ENCODE results near the gene FBXL4. TPM values are rescaled to one million over a fixed set of nuclear protein-coding genes. Genes with fewer than 3 reads are reported as not detected.

The FBXL4 gene
- total RNA-seq, 1 donor from 2014 or later, result 13.1 TPM

DNA sequence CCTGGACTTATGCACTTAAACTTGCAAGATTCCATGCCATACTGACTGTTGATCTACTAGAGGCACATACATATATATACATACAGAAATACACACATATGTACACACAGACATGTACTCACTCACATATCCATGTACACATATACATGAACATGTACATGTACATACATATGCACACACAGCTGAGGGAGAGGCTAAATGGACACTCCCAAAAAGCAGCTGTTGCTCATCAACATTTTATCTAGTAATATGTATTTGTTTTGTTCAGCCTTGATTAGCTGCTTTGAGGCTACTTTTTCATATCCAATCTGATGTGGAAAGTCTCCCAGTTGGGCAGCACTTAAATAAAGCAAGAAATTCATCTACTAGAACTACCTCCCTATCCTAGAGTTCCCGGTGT lies 33.7 kb upstream of the FBXL4 start:
- H3K4me3 ChIP-seq (ENCODE audit: low read depth, low read length), result no peak overlapping the region
- TF ChIP-seq, protein P1, sequence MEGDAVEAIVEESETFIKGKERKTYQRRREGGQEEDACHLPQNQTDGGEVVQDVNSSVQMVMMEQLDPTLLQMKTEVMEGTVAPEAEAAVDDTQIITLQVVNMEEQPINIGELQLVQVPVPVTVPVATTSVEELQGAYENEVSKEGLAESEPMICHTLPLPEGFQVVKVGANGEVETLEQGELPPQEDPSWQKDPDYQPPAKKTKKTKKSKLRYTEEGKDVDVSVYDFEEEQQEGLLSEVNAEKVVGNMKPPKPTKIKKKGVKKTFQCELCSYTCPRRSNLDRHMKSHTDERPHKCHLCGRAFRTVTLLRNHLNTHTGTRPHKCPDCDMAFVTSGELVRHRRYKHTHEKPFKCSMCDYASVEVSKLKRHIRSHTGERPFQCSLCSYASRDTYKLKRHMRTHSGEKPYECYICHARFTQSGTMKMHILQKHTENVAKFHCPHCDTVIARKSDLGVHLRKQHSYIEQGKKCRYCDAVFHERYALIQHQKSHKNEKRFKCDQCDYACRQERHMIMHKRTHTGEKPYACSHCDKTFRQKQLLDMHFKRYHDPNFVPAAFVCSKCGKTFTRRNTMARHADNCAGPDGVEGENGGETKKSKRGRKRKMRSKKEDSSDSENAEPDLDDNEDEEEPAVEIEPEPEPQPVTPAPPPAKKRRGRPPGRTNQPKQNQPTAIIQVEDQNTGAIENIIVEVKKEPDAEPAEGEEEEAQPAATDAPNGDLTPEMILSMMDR (conservative IDR thresholded peaks at IDR 0.05; ENCODE audit: low read depth, low read length), result no peak
- no peak for DNase-seq (ENCODE audit: low read depth)

DNA sequence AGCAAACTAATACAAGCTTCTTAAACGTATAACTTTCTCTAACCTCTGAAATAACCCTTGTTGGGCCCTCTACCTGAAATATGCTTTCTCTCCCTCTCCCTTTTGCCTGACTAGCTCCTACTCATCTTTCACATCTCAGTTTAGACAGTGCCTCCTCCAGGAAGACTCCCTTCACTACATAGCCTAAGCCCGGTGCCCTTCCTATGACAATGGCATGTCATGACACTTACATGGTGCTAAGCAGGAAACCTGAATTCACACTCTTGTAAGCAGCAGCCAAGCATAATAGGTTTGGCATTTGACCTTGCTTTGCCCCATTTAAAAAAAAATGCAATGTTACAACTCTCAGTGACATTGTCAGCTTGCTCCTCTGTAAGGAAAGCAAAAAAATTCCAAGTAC lies 33.1 kb upstream of the FBXL4 start:
- DNase-seq (ENCODE audit: low read depth), result no peak
- H3K4me3 ChIP-seq (ENCODE audit: low read depth, low read length), result no peak overlapping the region
- TF ChIP-seq, protein P1 (conservative IDR thresholded peaks at IDR 0.05; ENCODE audit: low read depth, low read length), result peak; percentile 38

DNA sequence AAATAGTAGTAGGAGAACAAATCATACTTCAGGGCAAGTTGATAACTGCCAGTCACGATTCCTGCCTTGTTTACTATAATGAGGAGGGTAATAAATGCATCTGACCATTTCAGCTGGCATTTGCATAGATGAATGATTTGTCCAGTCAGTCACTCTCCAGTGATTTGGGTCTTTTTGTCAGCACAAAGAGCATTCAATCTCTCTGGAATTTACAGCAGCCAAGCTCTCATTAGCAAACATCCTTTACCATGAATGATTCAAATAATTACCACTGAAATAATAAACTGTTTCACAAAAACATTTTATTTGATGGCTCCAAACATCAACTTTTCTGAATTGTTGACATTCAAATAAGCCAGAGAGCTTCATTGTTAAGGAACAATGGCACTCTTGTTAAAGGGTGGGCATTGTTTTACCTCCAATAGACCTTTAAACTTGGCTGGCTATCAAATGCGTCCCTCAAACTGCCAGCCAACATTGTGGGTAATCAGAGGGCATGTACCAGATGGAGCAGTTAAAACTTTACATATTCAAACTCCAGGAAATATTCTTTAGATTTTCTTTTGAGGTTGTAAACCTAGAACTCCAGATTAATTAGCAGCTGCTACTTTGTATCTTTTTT lies 30.0 kb upstream of the FBXL4 start:
- TF ChIP-seq, protein P1 (conservative IDR thresholded peaks at IDR 0.05; ENCODE audit: low read depth, low read length), result no peak
- no peak overlapping the region for H3K4me3 ChIP-seq (ENCODE audit: low read depth, low read length)
- DNase-seq (ENCODE audit: low read depth), result peak; percentile 41

DNA sequence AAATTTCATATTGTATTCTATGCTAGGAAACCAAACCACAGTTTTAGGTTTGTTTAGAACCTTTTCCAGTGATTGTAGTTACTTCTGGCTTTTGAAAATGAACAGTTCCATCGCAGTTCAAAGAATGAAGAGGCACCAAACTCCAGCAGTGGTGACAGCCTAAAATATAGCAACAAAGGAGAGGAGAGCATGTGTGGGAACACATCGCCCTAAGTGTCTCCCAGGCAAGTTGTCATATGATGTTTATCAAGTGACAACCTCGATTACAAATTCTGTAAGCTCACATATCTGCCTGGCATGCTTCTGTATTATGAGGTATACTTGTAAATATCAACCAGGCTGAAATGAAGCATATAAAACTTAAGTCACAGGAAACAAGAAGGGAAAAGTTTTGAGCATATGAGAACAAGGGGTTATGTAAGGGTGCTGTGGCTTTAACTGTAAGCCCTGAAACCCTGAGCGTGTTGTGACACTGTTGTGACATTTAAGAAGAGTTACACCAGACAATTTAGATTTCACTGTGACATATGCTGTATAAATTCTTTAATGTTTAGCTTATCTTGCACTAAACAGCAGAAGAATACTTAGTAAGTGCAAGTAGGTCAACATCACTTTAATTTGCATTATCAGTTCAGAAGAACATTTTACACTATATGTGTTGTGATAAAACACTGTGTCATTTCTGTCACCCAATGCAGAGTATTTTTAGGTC lies 29.1 kb upstream of the FBXL4 start:
- no peak for DNase-seq (ENCODE audit: low read depth)
- TF ChIP-seq, protein P1 (conservative IDR thresholded peaks at IDR 0.05; ENCODE audit: low read depth, low read length), result no peak
- no peak overlapping the region for H3K4me3 ChIP-seq (ENCODE audit: low read depth, low read length)

DNA sequence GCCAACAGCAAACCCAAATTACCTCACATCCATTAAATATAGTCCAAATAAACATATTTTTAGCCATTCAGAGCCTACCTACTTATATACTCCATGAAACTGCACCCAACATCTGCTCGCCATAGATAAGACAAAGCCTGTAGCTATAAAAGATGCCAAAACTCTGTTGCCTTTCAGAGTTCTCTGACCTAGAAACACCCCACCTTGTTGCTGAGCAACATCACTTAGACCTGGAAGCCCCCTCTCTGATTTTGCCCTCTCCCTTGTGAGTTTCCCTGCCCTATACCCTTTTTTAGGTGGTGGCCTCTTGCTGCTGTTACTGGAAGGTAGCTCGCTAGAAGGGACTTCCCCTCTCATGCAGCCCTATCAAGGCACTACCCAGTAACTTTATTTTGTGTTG lies 27.7 kb upstream of the FBXL4 start:
- no peak overlapping the region for H3K4me3 ChIP-seq (ENCODE audit: low read depth, low read length)
- no peak for DNase-seq (ENCODE audit: low read depth)
- TF ChIP-seq, protein P1 (conservative IDR thresholded peaks at IDR 0.05; ENCODE audit: low read depth, low read length), result no peak

DNA sequence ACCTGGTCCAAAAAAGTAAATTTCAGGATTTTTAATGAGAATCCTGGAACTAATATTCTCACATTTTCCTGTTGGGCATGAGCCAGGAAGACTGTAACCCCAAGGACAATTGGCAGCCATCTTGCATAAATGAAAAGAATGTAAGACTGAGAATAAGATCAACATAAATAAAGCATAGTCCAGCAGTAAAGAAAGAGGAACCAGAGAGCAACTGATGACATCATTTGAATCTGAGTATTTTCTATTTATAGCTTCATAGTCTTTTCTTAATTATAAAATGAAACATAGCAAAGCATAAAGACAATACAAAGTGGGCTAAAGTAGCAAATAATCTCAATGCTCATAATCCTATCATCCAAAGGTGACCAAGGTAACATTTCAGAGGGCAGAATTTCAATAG lies 26.6 kb upstream of the FBXL4 start:
- no peak for DNase-seq (ENCODE audit: low read depth)
- no peak overlapping the region for H3K4me3 ChIP-seq (ENCODE audit: low read depth, low read length)
- TF ChIP-seq, protein P1 (conservative IDR thresholded peaks at IDR 0.05; ENCODE audit: low read depth, low read length), result no peak

DNA sequence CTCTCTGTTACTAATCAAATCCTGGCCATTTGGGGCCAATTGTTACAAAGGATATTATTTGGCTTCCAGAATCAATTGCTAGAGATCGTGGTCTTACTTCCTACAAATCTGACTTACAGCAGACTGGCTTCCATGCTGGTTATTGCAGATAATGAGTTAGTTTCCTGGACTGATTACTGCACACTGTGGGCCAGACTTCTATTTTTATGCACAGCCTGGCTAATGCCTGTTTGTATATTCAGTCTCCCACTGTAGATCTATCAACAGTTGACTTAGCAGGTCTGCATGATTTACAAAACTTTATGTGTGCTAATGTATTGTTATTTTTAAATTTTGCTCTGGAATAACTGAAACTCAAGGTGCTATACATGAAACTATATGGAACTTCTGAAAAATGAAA lies 25.8 kb upstream of the FBXL4 start:
- TF ChIP-seq, protein P1 (conservative IDR thresholded peaks at IDR 0.05; ENCODE audit: low read depth, low read length), result no peak
- H3K4me3 ChIP-seq (ENCODE audit: low read depth, low read length), result no peak overlapping the region
- DNase-seq (ENCODE audit: low read depth), result no peak

All from epithelial cell of proximal tubule (primary cell).